Measurements from ENCODE around the gene ETV6. TPM values are rescaled to one million over a fixed set of nuclear protein-coding genes. Genes with fewer than 3 reads are reported as not detected.

Gene ETV6
- total and polyA plus RNA-seq, 2 of the 8 experiments (the other 6 are each of a cell fraction or from before 2014, with no cell fraction given) = 5.5 to 23.9 TPM

GRCh38 chr12:11879306-11879705 is 229.8 kb downstream of the ETV6 start:
- Histone ChIP-seq H3K27ac (ENCODE audit: low read depth, low read length) (no peak overlapping the region), H3K4ac (replicated peaks; ENCODE audit: insufficient read length, low read depth, low read length) (no peak overlapping the region), H2BK12ac (ENCODE audit: low read depth, low read length) (no peak overlapping the region), H3K79me2 (ENCODE audit: control insufficient read depth in 1 of 2, insufficient read depth in 2 of 2, low read length in 2 of 2) (no peaks in the 10 kb centered on the region), H3K4me2 (ENCODE audit: insufficient read depth in 1 of 2, low read depth in 2 of 2, low read length in 2 of 2) (no peak overlapping the region), H2BK5ac (ENCODE audit: low read depth, low read length) (no peak overlapping the region), H3K9me3 (ENCODE audit: insufficient read depth in 2 of 2, low read depth in 1 of 2, low read length in 1 of 2) (no peaks in the 10 kb centered on the region), H3K4me1 (replicated peaks in 1 of 4; ENCODE audit: control insufficient read depth in 3 of 4, insufficient read depth in 4 of 4, low read length in 3 of 4) (peaks cover 0 to 10% (median 7%) of the 10 kb centered on the region in 4 experiments; a peak in 5 of 7 replicates), H3K18ac (ENCODE audit: extremely low read depth, low read length) (no peak overlapping the region), H3K79me1 (ENCODE audit: low read depth, low read length) (no peaks in the 10 kb centered on the region), H2AK5ac (ENCODE audit: low read depth, low read length) (no peak overlapping the region), H3K23ac (ENCODE audit: insufficient read length) (no peak overlapping the region), H3K9ac (replicated peaks in 1 of 4; ENCODE audit: extremely low read depth in 1 of 4, low read depth in 3 of 4, low read length in 3 of 4) (no peak overlapping the region), H4K91ac (replicated peaks; ENCODE audit: insufficient read length, low read length) (no peak overlapping the region), H2AFZ (ENCODE audit: low read length) (no peak overlapping the region), H3K27me3 (replicated peaks in 1 of 4; ENCODE audit: control insufficient read depth in 3 of 4, extremely low read depth in 1 of 4, insufficient read depth in 3 of 4, low read length in 3 of 4) (no peaks in the 10 kb centered on the region), H2BK120ac (replicated peaks; ENCODE audit: low read depth, low read length) (no peak overlapping the region), H3K4me3 (ENCODE audit: extremely low read depth in 1 of 4, insufficient read depth in 2 of 4, low read depth in 3 of 4, low read length in 4 of 4) (no peak overlapping the region), H2BK20ac (ENCODE audit: low read length) (no peak overlapping the region), H3K23me2 (ENCODE audit: low read depth, low read length) (no peaks in the 10 kb centered on the region; the same call in 1 of the 2 replicates), H3K14ac (ENCODE audit: insufficient read length) (no peak overlapping the region), H3K36me3 (ENCODE audit: control insufficient read depth in 2 of 4, insufficient read depth in 4 of 4, low read length in 3 of 4) (no peaks in the 10 kb centered on the region), H3K56ac (replicated peaks; ENCODE audit: insufficient read length, low read depth, low read length) (no peak overlapping the region), H4K5ac (ENCODE audit: insufficient read length, low read depth, low read length) (no peak overlapping the region), H4K20me1 (replicated peaks in 1 of 2; ENCODE audit: control insufficient read depth in 1 of 2, insufficient read depth in 2 of 2, low read length in 2 of 2) (no peaks in the 10 kb centered on the region), H2BK15ac (ENCODE audit: low read length) (no peak overlapping the region), H4K8ac (ENCODE audit: extremely low read depth, insufficient read depth, low read length) (no peak overlapping the region)
- ChIA-PET CTCF (ENCODE audit: partially characterized antibody) (no interaction called here), POLR2A (ENCODE audit: partially characterized antibody) (no interaction called here)
- WGBS, 2 experiments (ENCODE audit: extremely low coverage in 1 of 2, insufficient coverage in 1 of 2, insufficient read length in 1 of 2, insufficient replicate concordance in 2 of 2, low coverage in 1 of 2, low lambda C conversion rate in 2 of 2, missing lambda C conversion rate in 1 of 2) = 87% methylated on average over 4 of the region's 4 CpGs; no CpG with 5 or more reads in 1 of the 2 experiments
- no peak for DNase-seq (ENCODE audit: low read depth in 1 of 2, low spot score in 2 of 2)
- FAIRE-seq = no peak
- no peak for TF ChIP-seq TEAD4 (IDR thresholded peaks at IDR 0.05; ENCODE audit: low read depth, low read length)
- TF ChIP-seq SAP30 (IDR thresholded peaks at IDR 0.05; ENCODE audit: insufficient read depth, insufficient replicate concordance, low read length) = no peak
- TF ChIP-seq ATF2 (IDR thresholded peaks at IDR 0.05; ENCODE audit: low read length) = no peak
- TF ChIP-seq ASH2L (IDR thresholded peaks at IDR 0.05; ENCODE audit: low read length) = no peak
- TF ChIP-seq NANOG (IDR thresholded peaks at IDR 0.05; ENCODE audit: insufficient read depth, low read depth, low read length, poor library complexity, severe bottlenecking) = no peak
- no peak for TF ChIP-seq GABPA (IDR thresholded peaks at IDR 0.05; ENCODE audit: borderline replicate concordance, insufficient read depth, low read length)
- TF ChIP-seq ZNF274 (IDR thresholded peaks at IDR 0.05; ENCODE audit: borderline replicate concordance, extremely low read depth, low read length) = no peak
- TF ChIP-seq KDM5A (IDR thresholded peaks at IDR 0.05; ENCODE audit: low read length) = no peak
- no peak for TF ChIP-seq CBX5 (IDR thresholded peaks at IDR 0.05; ENCODE audit: low read depth, low read length)
- TF ChIP-seq CEBPB (IDR thresholded peaks at IDR 0.05; ENCODE audit: low read depth, low read length) = no peak
- TF ChIP-seq SIN3A (conservative IDR thresholded peaks at IDR 0.05 in 1 of 2, IDR thresholded peaks at IDR 0.05 in 1 of 2; ENCODE audit: low read depth in 1 of 2, low read length in 2 of 2) = no peak
- no peak for TF ChIP-seq TCF12 (IDR thresholded peaks at IDR 0.05; ENCODE audit: low read depth, low read length)
- TF ChIP-seq EZH2 (IDR thresholded peaks at IDR 0.05; ENCODE audit: low read depth, low read length, severe bottlenecking) = no peak

Data from H1 (cell line).